IPS DF 4.7 (cell line): ENCODE results near the gene ABCA5.
"Not testable (repeated sequence)": the region's sequence is repeated elsewhere in the genome, so short reads cannot be mapped to it uniquely, and the experiment has no call there.

ENCODE experiments used
- DNase-seq: peaks from one replicate; pipeline ENCODE4 v3.0.0-alpha.2; 2013; ENCODE audit warnings: low spot score; ENCODE audit errors: extremely low read depth

The ABCA5 gene

GRCh38 chr17:69325518-69326376, 1.2 kb downstream of the ABCA5 start:
- DNase-seq: no peak

GRCh38 chr17:69323806-69324205, 3.1 kb downstream of the ABCA5 start:
- no peak for DNase-seq

- no peak for DNase-seq
These were observed 6.1 kb downstream of the ABCA5 start for GRCh38 chr17:69320908-69321238.

- DNase-seq: no peak
These were observed 6.6 kb downstream of the ABCA5 start for GRCh38 chr17:69320210-69320907.

- DNase-seq: no peak
These were observed 9.3 kb downstream of the ABCA5 start for GRCh38 chr17:69317625-69318024.

GRCh38 chr17:69314246-69315065, 12.5 kb downstream of the ABCA5 start:
- DNase-seq: no peak

GRCh38 chr17:69305177-69305576, 21.8 kb downstream of the ABCA5 start:
- DNase-seq: no peak

- DNase-seq: no peak
These were observed 24.3 kb downstream of the ABCA5 start for GRCh38 chr17:69302682-69303081.

- no peak for DNase-seq
These were observed 26.7 kb downstream of the ABCA5 start for GRCh38 chr17:69300222-69300621.

GRCh38 chr17:69298120-69298722, 28.7 kb downstream of the ABCA5 start:
- not testable (repeated sequence) for DNase-seq

- DNase-seq: no peak
These were observed 39.8 kb downstream of the ABCA5 start for GRCh38 chr17:69287168-69287567.

- no peak for DNase-seq
These were observed 40.7 kb downstream of the ABCA5 start for GRCh38 chr17:69286257-69286656.

- DNase-seq: no peak
These were observed 42.3 kb downstream of the ABCA5 start for GRCh38 chr17:69284646-69285045.

GRCh38 chr17:69282002-69282401, 44.9 kb downstream of the ABCA5 start:
- no peak for DNase-seq

- not testable (repeated sequence) for DNase-seq
These were observed 50.7 kb downstream of the ABCA5 start for GRCh38 chr17:69276279-69276678.

- DNase-seq: no peak
These were observed 51.2 kb downstream of the ABCA5 start for GRCh38 chr17:69275751-69276150.

- DNase-seq: no peak
These were observed 55.9 kb downstream of the ABCA5 start for GRCh38 chr17:69271023-69271422.

GRCh38 chr17:69269131-69269998, 57.6 kb downstream of the ABCA5 start:
- no peak for DNase-seq

- no peak for DNase-seq
These were observed 58.4 kb downstream of the ABCA5 start for GRCh38 chr17:69268543-69269014.

- DNase-seq: no peak
These were observed 59.7 kb downstream of the ABCA5 start for GRCh38 chr17:69267219-69267618.
